Panc1 (cell line): ENCODE measurements around the gene FOXK1. TPM values are rescaled to one million over a fixed set of nuclear protein-coding genes. Genes with fewer than 3 reads are reported as not detected.

ENCODE experiments used
- ATAC-seq: fragments of 200-7000 bp; cut with Tn5 transposase; 2 replicates; pipeline ENCODE4 v1.9.1; 2020; ENCODE audit warnings: mild to moderate bottlenecking, moderate library complexity
- BruUV-seq: library from RNA; stranded (reverse); fragments of 400-500 nt; replicated peaks from 2 replicates; lab custom pipeline; 2021; lab: Mats Ljungman, UMichigan
- CTCF ChIA-PET: fragments of 300-600 bp; sonication (Branson Sonifier 250); formaldehyde crosslinking; loops from one replicate; lab custom pipeline; 2022; ENCODE audit warnings: antibody characterized with exemption; lab: Charles Lee
- POLR2A ChIA-PET: fragments of 300-600 bp; sonication (Branson Sonifier 250); formaldehyde crosslinking; loops from one replicate; lab custom pipeline; 2022; ENCODE audit warnings: antibody characterized with exemption; lab: Charles Lee
- DNase-seq: peaks from one replicate; pipeline ENCODE4 v3.0.0-alpha.2; 2010; ENCODE audit warnings: low read depth, low spot score
- H3K27ac ChIP-seq: 2 replicates; pipeline ENCODE4 v1.5.1; 2011; ENCODE audit warnings: mild to moderate bottlenecking, low read length, inconsistent platforms
- H3K27me3 ChIP-seq: fragments of 200-500 bp; sonication (Bioruptor generic); 2 replicates; pipeline ENCODE4 v1.6.0; 2014; ENCODE audit warnings: low read length, inconsistent platforms; ENCODE audit not compliant: control insufficient read depth, insufficient read depth
- H3K36me3 ChIP-seq: fragments of 200-500 bp; sonication (Bioruptor generic); 2 replicates; pipeline ENCODE4 v1.5.1; 2014; ENCODE audit warnings: inconsistent platforms, mild to moderate bottlenecking, low read length, moderate library complexity; ENCODE audit not compliant: control insufficient read depth, insufficient read depth
- H3K4me1 ChIP-seq: 2 replicates; pipeline ENCODE4 v1.5.1; 2011; ENCODE audit warnings: inconsistent platforms, mild to moderate bottlenecking, low read length, moderate library complexity; ENCODE audit not compliant: control insufficient read depth, insufficient read depth
- H3K4me3 ChIP-seq, 2 experiments: 2 replicates each; pipeline ENCODE4 v1.5.1; 2011 to 2012; ENCODE audit warnings: low read depth in 2 of 2, low read length in 2 of 2, mild to moderate bottlenecking in 2 of 2, inconsistent platforms in 1 of 2, moderate library complexity in 1 of 2
- H3K9me3 ChIP-seq: fragments of 200-500 bp; sonication (Bioruptor generic); 2 replicates; pipeline ENCODE4 v1.5.1; 2014; ENCODE audit warnings: low read depth, mild to moderate bottlenecking, inconsistent platforms, low read length, moderate library complexity; ENCODE audit not compliant: control insufficient read depth, insufficient read depth
- CTCF ChIP-seq: fragments of 450-650 bp; IDR thresholded peaks from 2 replicates; pipeline ENCODE4 v1.5.1; 2017; ENCODE audit warnings: mild to moderate bottlenecking
- POLR2AphosphoS5 ChIP-seq: IDR thresholded peaks from 2 replicates; pipeline ENCODE4 v1.6.1; 2012; ENCODE audit warnings: mild to moderate bottlenecking, low read depth, low read length, moderate library complexity
- SIN3A ChIP-seq: IDR thresholded peaks from 2 replicates; pipeline ENCODE4 v1.6.1; 2012; ENCODE audit warnings: low read depth, mild to moderate bottlenecking, low read length, moderate library complexity, borderline replicate concordance; ENCODE audit not compliant: insufficient read depth
- TCF7L2 ChIP-seq: IDR thresholded peaks from 2 replicates; pipeline ENCODE4 v1.6.1; 2011; ENCODE audit warnings: mild to moderate bottlenecking, low read depth, low read length, inconsistent platforms
- in situ Hi-C: cut with HindIII; loops from 2 replicates; pipeline ENCODE4 v1.10.0; 2016; ENCODE audit warnings: low sequenced_read_pairs, low pct_unique_long_range_greater_than_20kb
- intact Hi-C: fragments of 100-400 bp; cut with micrococcal nuclease; formaldehyde crosslinking; loops from one replicate; pipeline ENCODE4 v1.10.0; 2022; ENCODE audit not compliant: unreplicated experiment
- total RNA-seq: library from RNA; stranded (reverse); gene quantifications from one replicate; pipeline ENCODE4 v1.2.1, GENCODE V29; 2021; ENCODE audit not compliant: unreplicated experiment
- TF ChIP-seq, protein P1 (sequence below), 2 experiments: IDR thresholded peaks; 2 replicates each; pipeline ENCODE4 v1.6.1; 2011 to 2012; ENCODE audit warnings: low read depth in 2 of 2, control low read depth in 1 of 2, low read length in 1 of 2, mild to moderate bottlenecking in 1 of 2, moderate library complexity in 1 of 2; ENCODE audit not compliant: insufficient read depth in 1 of 2

The FOXK1 gene
- total RNA-seq, 1 experiment from 2014 or later, result 72.7 TPM

DNA sequence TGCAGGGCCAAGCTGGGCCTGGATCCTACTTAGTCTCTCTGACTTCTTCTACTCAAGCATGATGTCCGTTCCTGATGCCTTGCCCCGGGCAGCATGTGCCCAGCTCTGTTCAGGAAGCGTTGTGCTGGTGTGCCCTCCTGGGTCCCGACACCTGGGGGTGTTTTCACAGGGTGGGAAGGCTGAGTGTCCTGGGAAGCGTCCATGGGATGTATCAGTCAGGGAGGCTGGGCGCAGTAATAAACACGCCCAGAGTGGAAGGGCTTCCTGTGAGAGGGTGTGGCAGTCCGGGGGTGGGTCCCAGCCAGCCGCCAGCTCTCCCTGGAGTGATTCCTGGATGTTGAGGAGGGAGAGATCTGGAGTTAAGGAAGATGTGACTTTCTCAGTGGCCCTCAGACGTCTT, 29.0 kb downstream of the FOXK1 start:
- H3K4me1 ChIP-seq, result peaks cover 11% of the 10 kb centered on the region
- POLR2A ChIA-PET, result no interaction called here
- no peak overlapping the region for H3K27ac ChIP-seq
- BruUV-seq, result no TSS peak
- TF ChIP-seq CTCF (no peak), POLR2AphosphoS5 (no peak), SIN3A (no peak), TCF7L2 (no peak)
- TF ChIP-seq, protein P1, sequence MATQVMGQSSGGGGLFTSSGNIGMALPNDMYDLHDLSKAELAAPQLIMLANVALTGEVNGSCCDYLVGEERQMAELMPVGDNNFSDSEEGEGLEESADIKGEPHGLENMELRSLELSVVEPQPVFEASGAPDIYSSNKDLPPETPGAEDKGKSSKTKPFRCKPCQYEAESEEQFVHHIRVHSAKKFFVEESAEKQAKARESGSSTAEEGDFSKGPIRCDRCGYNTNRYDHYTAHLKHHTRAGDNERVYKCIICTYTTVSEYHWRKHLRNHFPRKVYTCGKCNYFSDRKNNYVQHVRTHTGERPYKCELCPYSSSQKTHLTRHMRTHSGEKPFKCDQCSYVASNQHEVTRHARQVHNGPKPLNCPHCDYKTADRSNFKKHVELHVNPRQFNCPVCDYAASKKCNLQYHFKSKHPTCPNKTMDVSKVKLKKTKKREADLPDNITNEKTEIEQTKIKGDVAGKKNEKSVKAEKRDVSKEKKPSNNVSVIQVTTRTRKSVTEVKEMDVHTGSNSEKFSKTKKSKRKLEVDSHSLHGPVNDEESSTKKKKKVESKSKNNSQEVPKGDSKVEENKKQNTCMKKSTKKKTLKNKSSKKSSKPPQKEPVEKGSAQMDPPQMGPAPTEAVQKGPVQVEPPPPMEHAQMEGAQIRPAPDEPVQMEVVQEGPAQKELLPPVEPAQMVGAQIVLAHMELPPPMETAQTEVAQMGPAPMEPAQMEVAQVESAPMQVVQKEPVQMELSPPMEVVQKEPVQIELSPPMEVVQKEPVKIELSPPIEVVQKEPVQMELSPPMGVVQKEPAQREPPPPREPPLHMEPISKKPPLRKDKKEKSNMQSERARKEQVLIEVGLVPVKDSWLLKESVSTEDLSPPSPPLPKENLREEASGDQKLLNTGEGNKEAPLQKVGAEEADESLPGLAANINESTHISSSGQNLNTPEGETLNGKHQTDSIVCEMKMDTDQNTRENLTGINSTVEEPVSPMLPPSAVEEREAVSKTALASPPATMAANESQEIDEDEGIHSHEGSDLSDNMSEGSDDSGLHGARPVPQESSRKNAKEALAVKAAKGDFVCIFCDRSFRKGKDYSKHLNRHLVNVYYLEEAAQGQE (IDR thresholded peaks at IDR 0.05; ENCODE audit: insufficient read depth in 1 of 2, low read depth in 2 of 2, low read length in 1 of 2), result no peak
- no peaks in the 10 kb centered on the region for H3K36me3 ChIP-seq
- no peaks in the 10 kb centered on the region for H3K27me3 ChIP-seq
- no peak for DNase-seq
- CTCF ChIA-PET, result interaction anchor here (0.9 kb wide), 1 partner anchor 12 kb away, joined by 3 read pairs; no protein-coding TSS in a partner anchor
- H3K9me3 ChIP-seq, result no peaks in the 10 kb centered on the region
- H3K4me3 ChIP-seq, result no peak overlapping the region
- no peak for ATAC-seq
- intact Hi-C loops, result no loop called here
- in situ Hi-C loops, result no loop called here

GRCh38 chr7:4711634-4712033, 29.5 kb downstream of the FOXK1 start:
- ATAC-seq (no peak), DNase-seq (no peak)
- ChIA-PET POLR2A (interaction anchor here (0.5 kb wide), 1 partner anchor 1612 kb away, joined by 10 read pairs; no protein-coding TSS in a partner anchor), CTCF (interaction anchor here (0.6 kb wide), 1 partner anchor 81 kb away, joined by 8 read pairs; no protein-coding TSS in a partner anchor)
- no TSS peak for BruUV-seq
- Histone ChIP-seq H3K36me3 (no peaks in the 10 kb centered on the region), H3K9me3 (no peaks in the 10 kb centered on the region), H3K27me3 (no peaks in the 10 kb centered on the region), H3K27ac (no peak overlapping the region), H3K4me3 (no peak overlapping the region), H3K4me1 (peaks cover 11% of the 10 kb centered on the region)
- in situ Hi-C loops, result no loop called here
- intact Hi-C loops, result no loop called here
- TF ChIP-seq CTCF, result no peak
- no peak for TF ChIP-seq TCF7L2
- TF ChIP-seq POLR2AphosphoS5, result no peak
- no peak for TF ChIP-seq SIN3A
- TF ChIP-seq, protein P1 (IDR thresholded peaks at IDR 0.05; ENCODE audit: insufficient read depth in 1 of 2, low read depth in 2 of 2, low read length in 1 of 2), result no peak
